Stimulated activated CD4-positive, alpha-beta T cell treated with anti-CD3 and anti-CD28 coated beads, Interleukin-1b, Interleukin-23, amount 100 ng/mL, for 4 hours (primary cell): ENCODE data around the gene C1orf52.

Experiments used
- DNase-seq, 2 donors: peaks; one replicate each; pipeline ENCODE4 v3.0.0-alpha.2; 2020; ENCODE audit warnings: low read depth in 2 of 2

C1orf52 gene

GRCh38 chr1:85230305-85230977, 29.0 kb downstream of the C1orf52 start:
- DNase-seq, result no peak

- no peak for DNase-seq
Measured at GRCh38 chr1:85229574-85230097, 29.8 kb downstream of the C1orf52 start.

GRCh38 chr1:85228972-85229371, 30.5 kb downstream of the C1orf52 start:
- no peak for DNase-seq

- DNase-seq, result no peak
Measured at GRCh38 chr1:85225624-85226380, 33.7 kb downstream of the C1orf52 start.

GRCh38 chr1:85224734-85225623, 34.5 kb downstream of the C1orf52 start:
- DNase-seq, result no peak

- DNase-seq, result no peak
Measured at GRCh38 chr1:85224295-85224694, 35.2 kb downstream of the C1orf52 start.

GRCh38 chr1:85223334-85223733, 36.1 kb downstream of the C1orf52 start:
- no peak for DNase-seq

GRCh38 chr1:85220756-85221201, 38.7 kb downstream of the C1orf52 start:
- no peak for DNase-seq

- DNase-seq, result no peak
Measured at GRCh38 chr1:85219853-85220610, 39.4 kb downstream of the C1orf52 start.

GRCh38 chr1:85216697-85217096, 42.8 kb downstream of the C1orf52 start:
- DNase-seq, result no peak

GRCh38 chr1:85214654-85215053, 44.8 kb downstream of the C1orf52 start:
- no peak for DNase-seq

GRCh38 chr1:85208488-85208887, 51.0 kb downstream of the C1orf52 start:
- DNase-seq, result no peak

GRCh38 chr1:85203573-85204171, 55.8 kb downstream of the C1orf52 start:
- DNase-seq, result no peak

- no peak for DNase-seq
Measured at GRCh38 chr1:85202864-85203255, 56.6 kb downstream of the C1orf52 start.

GRCh38 chr1:85202092-85202863, 57.2 kb downstream of the C1orf52 start:
- no peak for DNase-seq

GRCh38 chr1:85201340-85202091, 57.9 kb downstream of the C1orf52 start:
- peak; percentile 49 to 60 for DNase-seq

- peak; percentile 61 to 62 for DNase-seq
Measured at GRCh38 chr1:85200463-85201339, 58.8 kb downstream of the C1orf52 start, which contains the start of gene SYDE2. SYDE2 (minus strand) TSS chr1:85201016; CDS start chr1:85200996, 20 bp downstream.
